H1 (cell line): ENCODE data around the gene RIF1. TPM values are rescaled to one million over a fixed set of nuclear protein-coding genes. Genes with fewer than 3 reads are reported as not detected.

ENCODE experiments used
- CTCF ChIA-PET: fragments of 300-600 bp; sonication (Branson Sonifier 250); formaldehyde crosslinking; loops from one replicate; lab custom pipeline; 2021; ENCODE audit not compliant: partially characterized antibody; lab: Charles Lee
- POLR2A ChIA-PET: fragments of 300-600 bp; sonication (Branson Sonifier 250); formaldehyde crosslinking; loops from one replicate; lab custom pipeline; 2021; ENCODE audit warnings: inconsistent platforms; ENCODE audit not compliant: partially characterized antibody; lab: Charles Lee
- DNase-seq, 2 experiments: peaks; one replicate each; pipeline versions ENCODE4 v3.0.0 to v3.0.0-alpha.2; 2010 to 2022; ENCODE audit warnings: low spot score in 2 of 2, low read depth in 1 of 2, mixed read lengths in 1 of 2
- FAIRE-seq: peaks from 2 replicates; lab custom pipeline; 2011; peaks lifted over from hg19 to GRCh38; lab: Jason Lieb, UNC
- H2AFZ ChIP-seq: 2 replicates; pipeline ENCODE4 v1.8.1; 2012; ENCODE audit warnings: low read length, inconsistent platforms
- H2AK5ac ChIP-seq: 2 replicates; pipeline ENCODE4 v1.6.1; 2013; ENCODE audit warnings: low read depth, low read length
- H2BK120ac ChIP-seq: replicated peaks from 2 replicates; pipeline ENCODE3; 2013; ENCODE audit warnings: low read depth, low read length, inconsistent platforms
- H2BK12ac ChIP-seq: 2 replicates; pipeline ENCODE4 v1.6.1; 2013; ENCODE audit warnings: low read depth, low read length
- H2BK15ac ChIP-seq: 2 replicates; pipeline ENCODE4 v1.6.1; 2013; ENCODE audit warnings: low read length
- H2BK20ac ChIP-seq: 2 replicates; pipeline ENCODE4 v1.6.1; 2013; ENCODE audit warnings: low read length
- H2BK5ac ChIP-seq: 2 replicates; pipeline ENCODE4 v1.6.1; 2013; ENCODE audit warnings: low read depth, low read length
- H3K14ac ChIP-seq: 2 replicates; pipeline ENCODE4 v1.6.1; 2013; ENCODE audit warnings: inconsistent platforms; ENCODE audit not compliant: insufficient read length
- H3K18ac ChIP-seq: 2 replicates; pipeline ENCODE4 v1.6.1; 2013; ENCODE audit warnings: low read length; ENCODE audit errors: extremely low read depth
- H3K23ac ChIP-seq: 2 replicates; pipeline ENCODE4 v1.6.1; 2013; ENCODE audit warnings: inconsistent platforms; ENCODE audit not compliant: insufficient read length
- H3K23me2 ChIP-seq: 2 replicates; pipeline ENCODE4 v1.6.1; 2013; ENCODE audit warnings: low read depth, low read length
- H3K27ac ChIP-seq: 2 replicates; pipeline ENCODE4 v1.6.1; 2011; ENCODE audit warnings: low read depth, low read length, inconsistent platforms
- H3K27me3 ChIP-seq, 4 experiments: replicated peaks in 1 of 4; 1 replicate in 1 of 4; 2 replicates in 3 of 4; pipeline versions ENCODE4 v1.6.1 to v1.8.1; 2011 to 2013; ENCODE audit warnings: low read length in 3 of 4, mild to moderate bottlenecking in 3 of 4, inconsistent platforms in 2 of 4, mixed read lengths in 2 of 4, moderate library complexity in 1 of 4; ENCODE audit not compliant: control insufficient read depth in 3 of 4, insufficient read depth in 3 of 4; ENCODE audit errors: extremely low read depth in 1 of 4
- H3K36me3 ChIP-seq, 4 experiments: 2 replicates each; pipeline versions ENCODE4 v1.6.1 to v1.8.1; 2011 to 2013; ENCODE audit warnings: mild to moderate bottlenecking in 4 of 4, low read length in 3 of 4, moderate library complexity in 2 of 4, control low read depth in 1 of 4, inconsistent platforms in 1 of 4; ENCODE audit not compliant: insufficient read depth in 4 of 4, control insufficient read depth in 2 of 4
- H3K4ac ChIP-seq: replicated peaks from 2 replicates; pipeline ENCODE3; 2013; ENCODE audit warnings: low read length, low read depth, mixed read lengths, inconsistent platforms; ENCODE audit not compliant: insufficient read length
- H3K4me1 ChIP-seq, 4 experiments: replicated peaks in 1 of 4; 1 replicate in 1 of 4; 2 replicates in 3 of 4; pipeline versions ENCODE4 v1.6.1 to v1.8.1; 2011 to 2013; ENCODE audit warnings: low read length in 3 of 4, inconsistent platforms in 2 of 4, mixed read lengths in 1 of 4; ENCODE audit not compliant: insufficient read depth in 4 of 4, control insufficient read depth in 3 of 4
- H3K4me2 ChIP-seq, 2 experiments: 2 replicates each; pipeline versions ENCODE4 v1.6.1 to v1.8.1; 2011 to 2013; ENCODE audit warnings: low read depth in 2 of 2, low read length in 2 of 2, control low read depth in 1 of 2, inconsistent platforms in 1 of 2, mild to moderate bottlenecking in 1 of 2; ENCODE audit not compliant: insufficient read depth in 1 of 2
- H3K4me3 ChIP-seq, 4 experiments: fragments of 200-600, 300-600 bp in 1 of 4; sonication (generic), shearing (Covaris generic), sonication (Bioruptor Twin) in 1 of 4; 2 replicates each; pipeline versions ENCODE4 v1.5.1 to v1.8.1; 2011 to 2016; ENCODE audit warnings: low read length in 4 of 4, low read depth in 3 of 4, control low read depth in 2 of 4, inconsistent platforms in 2 of 4, mild to moderate bottlenecking in 2 of 4, mixed read lengths in 1 of 4, moderate library complexity in 1 of 4; ENCODE audit not compliant: insufficient read depth in 2 of 4; ENCODE audit errors: extremely low read depth in 1 of 4
- H3K56ac ChIP-seq: replicated peaks from 2 replicates; pipeline ENCODE3; 2013; ENCODE audit warnings: low read depth, mild to moderate bottlenecking, mixed read lengths, low read length, inconsistent platforms; ENCODE audit not compliant: insufficient read length
- H3K79me1 ChIP-seq: 2 replicates; pipeline ENCODE4 v1.6.1; 2013; ENCODE audit warnings: low read depth, low read length, control low read depth
- H3K79me2 ChIP-seq, 2 experiments: 2 replicates each; pipeline versions ENCODE4 v1.6.1 to v1.8.1; 2012 to 2013; ENCODE audit warnings: low read length in 2 of 2, mild to moderate bottlenecking in 2 of 2, inconsistent platforms in 1 of 2; ENCODE audit not compliant: insufficient read depth in 2 of 2, control insufficient read depth in 1 of 2
- H3K9ac ChIP-seq, 4 experiments: replicated peaks in 1 of 4; 1 replicate in 1 of 4; 2 replicates in 3 of 4; pipeline versions ENCODE4 v1.6.1 to v1.8.1; 2011 to 2013; ENCODE audit warnings: low read depth in 3 of 4, low read length in 3 of 4, control low read depth in 2 of 4, mild to moderate bottlenecking in 2 of 4, moderate library complexity in 2 of 4, inconsistent platforms in 1 of 4; ENCODE audit errors: extremely low read depth in 1 of 4
- H3K9me3 ChIP-seq, 2 experiments: 2 replicates each; pipeline versions ENCODE4 v1.6.1 to v1.8.1; 2012 to 2013; ENCODE audit warnings: mild to moderate bottlenecking in 2 of 2, moderate library complexity in 2 of 2, control low read depth in 1 of 2, inconsistent platforms in 1 of 2, low read depth in 1 of 2, low read length in 1 of 2, mixed read lengths in 1 of 2; ENCODE audit not compliant: insufficient read depth in 2 of 2
- H4K20me1 ChIP-seq, 2 experiments: replicated peaks in 1 of 2; 2 replicates each; pipeline versions ENCODE3 to v1.8.1; 2011 to 2013; ENCODE audit warnings: inconsistent platforms in 2 of 2, low read length in 2 of 2, mild to moderate bottlenecking in 1 of 2; ENCODE audit not compliant: insufficient read depth in 2 of 2, control insufficient read depth in 1 of 2
- H4K5ac ChIP-seq: 2 replicates; pipeline ENCODE4 v1.6.1; 2013; ENCODE audit warnings: low read length, low read depth, mixed read lengths, inconsistent platforms; ENCODE audit not compliant: insufficient read length
- H4K8ac ChIP-seq: 2 replicates; pipeline ENCODE4 v1.8.0; 2013; ENCODE audit warnings: mild to moderate bottlenecking, moderate library complexity, low read length, inconsistent platforms; ENCODE audit not compliant: insufficient read depth; ENCODE audit errors: extremely low read depth
- H4K91ac ChIP-seq: replicated peaks from 2 replicates; pipeline ENCODE3; 2013; ENCODE audit warnings: low read length, mixed read lengths, inconsistent platforms; ENCODE audit not compliant: insufficient read length
- BRCA1 ChIP-seq: IDR thresholded peaks from 2 replicates; pipeline ENCODE4 v1.6.1; 2012; ENCODE audit warnings: low read depth, low read length, improper control_type of control experiment
- CREB1 ChIP-seq: IDR thresholded peaks from 2 replicates; pipeline ENCODE4 v1.6.1; 2012; ENCODE audit warnings: inconsistent platforms
- FOSL1 ChIP-seq: IDR thresholded peaks from 2 replicates; pipeline ENCODE4 v1.6.1; 2011; ENCODE audit warnings: mild to moderate bottlenecking, low read depth, low read length, moderate library complexity; ENCODE audit not compliant: insufficient read depth
- HDAC2 ChIP-seq, 2 experiments: fragments of 300-600 bp in 1 of 2; sonication (generic) in 1 of 2; IDR thresholded peaks; 2 replicates each; pipeline ENCODE4 v1.6.1; 2011 to 2012; ENCODE audit warnings: low read depth in 2 of 2, low read length in 2 of 2, mild to moderate bottlenecking in 2 of 2, moderate library complexity in 2 of 2, borderline replicate concordance in 1 of 2, inconsistent platforms in 1 of 2
- HDAC6 ChIP-seq: IDR thresholded peaks from one replicate; pipeline ENCODE4 v1.7.1; 2012; ENCODE audit warnings: low read depth, mild to moderate bottlenecking, inconsistent platforms, low read length, moderate library complexity
- JUN ChIP-seq: IDR thresholded peaks from 2 replicates; pipeline ENCODE4 v1.6.1; 2011; ENCODE audit warnings: low read depth, mild to moderate bottlenecking, improper control_type of control experiment, low read length
- KDM4A ChIP-seq: IDR thresholded peaks from one replicate; pipeline ENCODE4 v1.7.1; 2012; ENCODE audit warnings: low read depth, mild to moderate bottlenecking, moderate library complexity, low read length, inconsistent platforms; ENCODE audit not compliant: severe bottlenecking
- POLR2A ChIP-seq, 2 experiments: IDR thresholded peaks; 1 replicate in 1 of 2; 2 replicates in 1 of 2; pipeline ENCODE4 v1.6.1; 2011; ENCODE audit warnings: low read depth in 2 of 2, low read length in 2 of 2, mild to moderate bottlenecking in 2 of 2; ENCODE audit errors: control extremely low read depth in 1 of 2
- RBBP5 ChIP-seq: IDR thresholded peaks from 2 replicates; pipeline ENCODE4 v1.7.1; 2012; ENCODE audit warnings: low read depth, mild to moderate bottlenecking, inconsistent platforms, low read length, moderate library complexity, borderline replicate concordance
- TBP ChIP-seq: IDR thresholded peaks from 2 replicates; pipeline ENCODE4 v1.6.1; 2011; ENCODE audit warnings: low read depth, low read length, improper control_type of control experiment
- WGBS, 2 experiments: shearing (Covaris generic) in 1 of 2; methylation state at CpG; one replicate each; pipeline versions ENCODE4 v1.1.6 to v1.1.7; 2013 to 2015; ENCODE audit warnings: low lambda C conversion rate in 2 of 2, mixed read lengths in 2 of 2, inconsistent platforms in 1 of 2, low coverage in 1 of 2, missing lambda C conversion rate in 1 of 2; ENCODE audit not compliant: insufficient replicate concordance in 2 of 2, insufficient coverage in 1 of 2, insufficient read length in 1 of 2; ENCODE audit errors: extremely low coverage in 1 of 2, missing lambda C conversion rate in 1 of 2; 5-methylcytosine and 5-hydroxymethylcytosine counted together
- polyA plus RNA-seq, 7 experiments: library from polyadenylated mRNA; depleted of rRNA in 3 of 7; stranded (reverse) in 5 of 7; unstranded in 2 of 7; fragments of >200 nt in 5 of 7; fragments of 200-250 nt in 2 of 7; gene quantifications; 1 replicate in 5 of 7; 2 replicates in 1 of 7; 4 replicates in 1 of 7; pipeline versions ENCODE4 v1.2.1 to v1.2.3, GENCODE V29; 2011 to 2013; ENCODE audit warnings: missing spikeins in 2 of 7, mixed read lengths in 2 of 7
- total RNA-seq: library from RNA; stranded (reverse); fragmentation: NEBNext Ultra II Directional; extraction: Animal tissue kit (Norgen Biotek cat#: 25700); gene quantifications from 2 replicates; pipeline ENCODE4 v1.2.1, GENCODE V29; 2021
- TF ChIP-seq, protein P1 (sequence below), 3 experiments: IDR thresholded peaks; 1 replicate in 2 of 3; 2 replicates in 1 of 3; pipeline versions ENCODE4 v1.5.1 to v1.6.1; 2011; ENCODE audit warnings: low read length in 3 of 3, mild to moderate bottlenecking in 3 of 3, inconsistent platforms in 2 of 3, low read depth in 1 of 3, moderate library complexity in 1 of 3; ENCODE audit not compliant: insufficient read depth in 1 of 3; ENCODE audit errors: control extremely low read depth in 1 of 3

RIF1 gene
- total and polyA plus RNA-seq, 2 of the 8 experiments (the other 6 are each of a cell fraction or from before 2014, with no cell fraction given): 9.5 to 104 TPM

DNA sequence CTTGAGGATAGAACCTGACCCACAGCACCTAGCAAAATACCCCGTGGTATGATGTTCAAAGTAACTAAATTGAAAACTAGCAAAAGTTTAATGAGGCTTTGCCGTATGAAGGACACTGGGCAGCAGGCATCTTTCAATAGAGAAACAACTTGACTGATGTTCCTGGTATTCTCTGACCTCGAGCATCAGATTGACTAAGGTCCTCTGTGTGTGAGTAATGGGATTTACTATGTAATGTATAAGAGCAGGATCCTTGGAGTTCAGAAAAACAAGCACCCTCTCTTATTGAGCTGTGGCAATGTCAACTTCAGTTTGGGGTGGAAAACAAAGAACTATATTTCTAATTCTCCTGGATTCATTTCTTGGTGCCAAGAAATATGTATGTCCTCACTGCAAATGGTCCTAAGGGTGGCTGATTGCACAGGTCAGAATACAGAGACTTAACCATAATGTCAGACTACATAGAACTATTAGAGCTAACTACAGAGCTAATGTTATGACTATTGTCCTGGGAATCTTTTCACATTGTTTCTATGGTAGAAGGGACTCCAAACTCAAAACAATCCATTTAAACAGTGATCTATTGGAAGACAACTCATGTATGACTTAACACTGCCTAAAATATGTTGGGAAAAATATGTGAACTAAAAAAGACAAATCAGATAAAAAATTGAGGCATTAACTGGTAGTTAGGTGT lies 47.9 kb upstream of the RIF1 start:
- DNase-seq: no peak
- H3K79me1 ChIP-seq: no peaks in the 10 kb centered on the region
- ChIA-PET POLR2A (no interaction called here), CTCF (no interaction called here)
- no peak overlapping the region for H3K4me2 ChIP-seq
- no peaks in the 10 kb centered on the region for H3K27me3 ChIP-seq
- H2BK120ac ChIP-seq: no peak overlapping the region
- no peak overlapping the region for H4K5ac ChIP-seq
- no peak overlapping the region for H3K56ac ChIP-seq
- H2AK5ac ChIP-seq: no peak overlapping the region
- peaks cover 0 to 2% (median 0%) of the 10 kb centered on the region in 4 experiments; a peak in 2 of 7 replicates for H3K4me1 ChIP-seq
- FAIRE-seq: no peak
- H3K36me3 ChIP-seq: no peaks in the 10 kb centered on the region
- H3K4ac ChIP-seq: no peak overlapping the region
- H2AFZ ChIP-seq: no peak overlapping the region
- no peak overlapping the region for H3K4me3 ChIP-seq
- no peak overlapping the region for H3K18ac ChIP-seq
- H3K9me3 ChIP-seq: no peaks in the 10 kb centered on the region
- WGBS, 2 experiments: 92% methylated on average over 3 of the region's 3 CpGs; no CpG with 5 or more reads in 1 of the 2 experiments
- no peak overlapping the region for H3K9ac ChIP-seq
- H4K91ac ChIP-seq: no peak overlapping the region
- no peak overlapping the region for H2BK15ac ChIP-seq
- H3K14ac ChIP-seq: no peak overlapping the region
- H3K23ac ChIP-seq: no peak overlapping the region
- H2BK20ac ChIP-seq: no peak overlapping the region
- H3K79me2 ChIP-seq: no peaks in the 10 kb centered on the region
- no peaks in the 10 kb centered on the region for H3K23me2 ChIP-seq
- no peak overlapping the region for H2BK12ac ChIP-seq
- H4K8ac ChIP-seq: no peak overlapping the region
- H2BK5ac ChIP-seq: no peak overlapping the region
- no peak overlapping the region for H3K27ac ChIP-seq
- H4K20me1 ChIP-seq: no peaks in the 10 kb centered on the region
- no peak for TF ChIP-seq TBP
- no peak for TF ChIP-seq RBBP5
- TF ChIP-seq FOSL1: no peak
- TF ChIP-seq JUN: no peak
- TF ChIP-seq POLR2A (IDR thresholded peaks at IDR 0.05; ENCODE audit: control extremely low read depth in 1 of 2, low read depth in 2 of 2, low read length in 2 of 2): no peak
- TF ChIP-seq, protein P1, sequence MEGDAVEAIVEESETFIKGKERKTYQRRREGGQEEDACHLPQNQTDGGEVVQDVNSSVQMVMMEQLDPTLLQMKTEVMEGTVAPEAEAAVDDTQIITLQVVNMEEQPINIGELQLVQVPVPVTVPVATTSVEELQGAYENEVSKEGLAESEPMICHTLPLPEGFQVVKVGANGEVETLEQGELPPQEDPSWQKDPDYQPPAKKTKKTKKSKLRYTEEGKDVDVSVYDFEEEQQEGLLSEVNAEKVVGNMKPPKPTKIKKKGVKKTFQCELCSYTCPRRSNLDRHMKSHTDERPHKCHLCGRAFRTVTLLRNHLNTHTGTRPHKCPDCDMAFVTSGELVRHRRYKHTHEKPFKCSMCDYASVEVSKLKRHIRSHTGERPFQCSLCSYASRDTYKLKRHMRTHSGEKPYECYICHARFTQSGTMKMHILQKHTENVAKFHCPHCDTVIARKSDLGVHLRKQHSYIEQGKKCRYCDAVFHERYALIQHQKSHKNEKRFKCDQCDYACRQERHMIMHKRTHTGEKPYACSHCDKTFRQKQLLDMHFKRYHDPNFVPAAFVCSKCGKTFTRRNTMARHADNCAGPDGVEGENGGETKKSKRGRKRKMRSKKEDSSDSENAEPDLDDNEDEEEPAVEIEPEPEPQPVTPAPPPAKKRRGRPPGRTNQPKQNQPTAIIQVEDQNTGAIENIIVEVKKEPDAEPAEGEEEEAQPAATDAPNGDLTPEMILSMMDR (IDR thresholded peaks at IDR 0.05; ENCODE audit: control extremely low read depth in 1 of 3, insufficient read depth in 1 of 3, low read depth in 1 of 3, low read length in 3 of 3): no peak
- TF ChIP-seq CREB1: no peak
- no peak for TF ChIP-seq HDAC2 (IDR thresholded peaks at IDR 0.05; ENCODE audit: borderline replicate concordance in 1 of 2, low read depth in 2 of 2, low read length in 2 of 2)
- TF ChIP-seq BRCA1: no peak
- TF ChIP-seq KDM4A: no peak
- TF ChIP-seq HDAC6: no peak
